HG02610 (cell line): ENCODE results near the gene ZNF280C.
A peak's percentile ranks its signal among the peaks of the same experiment; 100 is the strongest.

ENCODE experiments used
- ATAC-seq: cut with Tn5 transposase; IDR thresholded peaks from one replicate; pipeline ENCODE4 v1.9.1; 2021; ENCODE audit warnings: mild to moderate bottlenecking, moderate library complexity; ENCODE audit not compliant: unreplicated experiment

Gene ZNF280C

GRCh38 chrX:130179579-130180215 is 89.0 kb downstream of the ZNF280C start:
- no peak for ATAC-seq

DNA sequence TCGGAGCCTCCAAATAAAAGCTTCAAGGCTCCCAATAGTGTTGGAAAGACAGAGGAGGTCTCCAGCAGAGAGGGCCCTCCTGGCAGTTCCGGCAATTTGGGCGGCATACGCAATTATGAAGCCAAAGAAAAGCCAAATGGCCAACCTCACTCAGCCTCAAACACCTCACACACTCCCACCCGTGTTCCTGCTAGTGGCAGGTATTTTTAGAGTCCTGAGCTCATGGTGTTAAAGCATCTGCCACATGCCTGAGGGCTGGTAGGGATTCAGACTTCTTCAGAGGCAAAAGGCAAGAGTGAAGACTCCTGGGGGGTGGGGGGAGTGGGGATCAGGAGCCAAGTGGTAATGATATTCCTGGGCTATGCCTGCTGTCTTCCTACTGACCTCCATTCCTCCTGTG is 89.5 kb downstream of the ZNF280C start:
- no peak for ATAC-seq

- ATAC-seq, result no peak
Measured at GRCh38 chrX:130176942-130177341, 91.8 kb downstream of the ZNF280C start.

- peak; percentile 71 for ATAC-seq
Measured at GRCh38 chrX:130176354-130176776, 92.3 kb downstream of the ZNF280C start.

DNA sequence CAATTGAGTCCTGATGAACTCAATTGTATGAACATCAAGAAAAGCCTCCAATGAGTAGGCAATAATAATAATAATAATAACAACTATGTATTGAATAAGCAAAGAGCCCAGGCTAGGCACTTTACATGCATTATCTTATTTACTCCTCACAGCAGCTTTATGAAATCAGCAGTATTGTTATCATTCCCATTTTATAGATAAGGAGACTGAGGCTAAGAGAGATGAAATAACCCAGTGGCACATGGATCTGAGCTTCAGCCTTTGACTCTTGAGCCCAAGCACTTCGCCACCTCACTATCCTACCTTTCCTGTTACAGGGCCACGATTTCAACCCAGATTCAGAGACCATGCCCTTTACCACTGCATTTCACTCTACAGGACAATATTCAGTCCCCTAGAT is 93.8 kb downstream of the ZNF280C start:
- ATAC-seq, result no peak

DNA sequence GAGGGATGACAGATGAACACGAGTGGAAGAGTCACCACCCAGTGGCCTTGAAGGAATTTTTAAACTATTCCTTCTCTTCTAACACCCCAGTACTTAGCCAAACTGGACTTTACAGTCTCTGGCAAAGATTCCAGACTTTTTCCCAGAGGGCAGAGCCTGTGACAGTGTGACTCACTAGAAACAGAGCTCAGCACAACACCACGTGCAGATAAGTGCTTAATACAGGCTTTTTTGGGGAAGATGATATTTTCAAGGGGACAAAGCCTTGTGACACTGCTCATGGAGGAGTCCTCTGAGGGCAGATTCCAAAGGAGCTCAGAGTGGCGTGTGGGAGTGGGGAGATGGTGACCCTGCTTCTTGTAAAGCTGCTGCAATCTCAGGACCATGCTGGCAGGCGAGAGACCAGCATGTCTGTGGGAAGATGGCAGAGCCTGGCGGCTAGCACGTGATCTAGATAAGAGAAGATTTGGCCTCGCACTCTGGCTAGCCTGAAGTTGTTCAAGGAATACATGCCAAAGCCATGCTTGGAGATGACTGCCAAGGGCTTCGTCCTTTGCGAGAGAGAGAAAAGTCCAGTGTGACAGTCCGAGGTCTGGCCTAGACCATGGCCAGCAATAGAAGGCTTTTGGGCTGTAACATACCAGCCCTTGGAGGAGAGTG is 94.5 kb downstream of the ZNF280C start:
- ATAC-seq, result no peak

- ATAC-seq, result peak; percentile 34
Measured at GRCh38 chrX:130173190-130173895, 95.4 kb downstream of the ZNF280C start.

GRCh38 chrX:130172127-130172845 is 96.4 kb downstream of the ZNF280C start:
- ATAC-seq, result no peak

DNA sequence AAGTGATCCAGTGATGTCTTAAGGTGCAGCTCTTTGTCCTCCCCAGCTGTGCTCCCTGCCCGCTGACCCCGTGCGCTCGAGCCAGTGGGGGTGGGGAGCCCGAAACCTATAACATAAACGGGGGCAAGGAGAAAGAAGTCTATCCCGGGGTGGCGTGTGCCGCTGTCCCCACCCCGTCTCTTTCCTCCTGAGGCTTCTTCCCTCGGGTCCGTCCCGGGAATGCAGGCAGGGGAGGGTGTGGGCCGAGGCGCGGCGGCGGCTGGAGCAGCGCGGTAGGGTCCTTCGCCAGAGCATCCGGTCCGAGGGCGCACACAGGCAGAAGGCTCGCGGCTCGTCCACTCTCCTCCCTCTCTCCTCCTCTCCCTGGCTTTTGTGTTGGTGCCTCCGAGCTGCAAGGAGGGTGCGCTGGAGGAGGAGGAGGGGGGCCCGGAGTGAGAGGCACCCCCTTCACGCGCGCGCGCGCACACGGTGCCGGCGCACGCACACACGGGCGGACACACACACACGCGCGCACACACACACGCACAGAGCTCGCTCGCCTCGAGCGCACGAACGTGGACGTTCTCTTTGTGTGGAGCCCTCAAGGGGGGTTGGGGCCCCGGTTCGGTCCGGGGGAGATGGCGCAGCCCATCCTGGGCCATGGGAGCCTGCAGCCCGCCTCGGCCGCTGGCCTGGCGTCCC is 97.1 kb downstream of the ZNF280C start, which contains the start of gene RAB33A:
Gene RAB33A (plus strand): TSS at position 517 of the 681 bp plus-strand sequence. CDS start 101 bp downstream, at position 618.
- ATAC-seq, result no peak

DNA sequence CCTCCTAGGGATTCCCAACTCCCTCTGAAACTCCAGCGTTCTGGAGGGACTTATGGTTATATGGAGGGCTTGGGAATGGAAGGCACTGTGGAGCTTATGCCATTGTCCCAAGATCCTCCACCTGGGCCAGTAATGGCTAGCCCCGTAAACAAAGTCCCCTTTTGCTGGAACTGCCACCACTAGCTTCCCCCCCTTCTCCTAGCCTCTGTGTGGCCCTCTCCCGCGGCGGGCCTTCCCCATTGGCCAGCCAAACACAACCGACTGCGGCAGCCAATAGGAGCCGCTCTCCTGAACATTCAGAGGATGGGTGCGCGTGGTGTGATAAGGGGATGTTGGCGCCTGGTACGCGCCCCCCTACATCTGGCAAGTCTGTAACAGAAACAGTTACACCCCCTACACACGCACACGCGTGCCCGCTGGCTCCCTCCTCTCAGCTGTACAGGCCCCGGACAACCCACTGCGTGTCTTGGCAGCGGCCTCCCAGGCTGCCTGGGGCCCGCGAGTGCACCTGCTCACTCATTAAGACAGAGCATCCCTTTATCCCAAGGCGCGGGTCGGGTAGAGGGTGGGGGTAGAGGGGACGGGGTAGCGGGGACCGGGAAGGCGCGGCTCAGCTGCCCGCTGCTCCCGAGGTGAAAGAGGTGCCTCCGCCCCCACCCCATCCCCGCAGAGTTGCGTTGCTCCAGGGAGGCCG is 97.8 kb downstream of the ZNF280C start:
- ATAC-seq, result peak; percentile 84

- ATAC-seq, result no peak
Measured at GRCh38 chrX:130167040-130167439, 101.7 kb downstream of the ZNF280C start.

DNA sequence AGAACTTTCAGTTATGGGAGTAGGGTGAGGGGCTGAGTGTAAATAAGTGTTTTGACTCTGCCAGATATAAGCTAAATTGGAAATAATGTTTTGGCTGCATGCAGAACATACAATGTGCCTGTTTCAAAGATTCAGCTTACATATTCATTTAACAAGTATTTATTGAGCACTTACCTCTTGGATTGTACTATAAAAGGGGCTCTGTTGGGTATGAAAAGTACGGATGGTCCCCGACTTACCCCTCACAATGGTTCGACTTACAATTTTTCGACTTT is 102.3 kb downstream of the ZNF280C start:
- no peak for ATAC-seq

- ATAC-seq, result peak; percentile 92
Measured at GRCh38 chrX:130165703-130166502, 102.8 kb downstream of the ZNF280C start, which contains the start of gene AIFM1. AIFM1 (minus strand) TSS chrX:130165841; CDS start chrX:130165656, 185 bp downstream.

DNA sequence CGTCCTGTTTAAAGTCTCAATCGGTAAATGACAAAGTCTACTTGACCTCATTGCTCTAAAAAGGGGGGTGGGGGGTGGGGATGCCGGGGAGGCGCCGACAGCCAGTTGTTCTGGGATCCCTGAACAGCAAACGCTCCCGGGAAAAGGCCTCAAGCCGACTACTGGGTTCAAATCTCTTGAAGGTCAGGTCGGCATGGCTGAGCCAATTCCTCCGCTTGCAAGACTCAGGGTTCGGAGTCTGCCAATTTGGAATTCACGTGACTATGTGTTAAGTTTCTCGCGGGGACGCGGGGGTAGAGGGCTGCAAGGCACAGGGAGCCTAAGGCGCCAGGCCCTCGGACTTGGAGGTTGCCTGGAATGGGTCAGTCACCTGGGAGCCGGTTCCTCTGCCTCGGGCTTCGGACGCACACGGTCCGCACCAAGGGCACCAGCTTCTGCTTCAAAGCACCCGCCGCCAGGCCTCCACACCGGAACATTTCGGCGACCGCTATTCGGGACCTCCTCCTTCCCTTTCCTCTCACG is 103.5 kb downstream of the ZNF280C start:
- no peak for ATAC-seq

- no peak for ATAC-seq
Measured at GRCh38 chrX:130163398-130163797, 105.3 kb downstream of the ZNF280C start.

GRCh38 chrX:130162094-130162735 is 106.5 kb downstream of the ZNF280C start:
- no peak for ATAC-seq

GRCh38 chrX:130159776-130160175 is 108.9 kb downstream of the ZNF280C start:
- ATAC-seq, result no peak

DNA sequence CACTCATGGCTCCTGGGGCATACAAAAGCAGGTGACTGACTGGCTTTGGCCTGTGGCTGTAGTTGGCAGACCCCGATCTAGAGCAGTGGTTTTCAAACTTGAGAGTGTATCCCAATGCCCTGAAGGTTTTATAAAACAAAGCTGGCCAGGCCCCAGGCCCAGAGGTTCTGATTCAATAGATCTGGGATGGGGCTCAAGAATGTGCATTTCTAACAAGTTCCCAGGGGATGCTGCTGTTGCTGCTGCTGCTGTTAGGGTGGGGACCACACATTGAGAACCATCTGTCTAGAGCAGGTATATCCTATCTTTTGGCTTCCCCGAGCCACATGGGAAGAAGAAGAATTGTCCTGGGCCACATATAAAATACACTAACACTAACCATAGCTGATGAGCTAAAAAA is 110.4 kb downstream of the ZNF280C start:
- no peak for ATAC-seq

DNA sequence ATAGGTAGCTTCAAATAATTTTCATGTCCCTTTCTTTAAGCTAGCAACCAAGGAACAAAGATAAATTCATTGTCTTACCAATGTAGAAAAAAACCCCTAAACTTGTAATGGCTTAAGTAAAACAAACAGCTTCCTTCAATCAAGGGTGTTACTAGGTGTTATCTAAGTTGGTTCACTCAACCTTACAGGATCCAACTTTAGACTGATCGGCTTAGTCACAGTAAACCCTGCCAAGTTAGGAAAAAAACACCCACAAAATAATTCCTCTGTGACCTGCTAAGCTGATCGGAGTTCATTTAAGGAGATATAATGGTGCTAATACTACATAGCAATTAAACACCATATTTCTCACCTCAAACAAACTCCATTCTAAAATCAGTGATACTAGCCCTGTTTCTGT is 113.1 kb downstream of the ZNF280C start:
- no peak for ATAC-seq
